Hematopoietic multipotent progenitor cell treated with erythropoietin and hydrocortisone succinate and interleukin-3 and kit ligand, for 4 days (in vitro differentiated cells): ENCODE measurements around the gene RPGRIP1.
"Not testable (repeated sequence)": the region's sequence is repeated elsewhere in the genome, so short reads cannot be mapped to it uniquely, and the experiment has no call there.

Experiments
- DNase-seq: peaks from one replicate; pipeline ENCODE4 v3.0.0-alpha.2; 2015

RPGRIP1 gene

GRCh38 chr14:21302013-21302835 lies 22.3 kb downstream of the RPGRIP1 start:
- no peak for DNase-seq

- DNase-seq: not testable (repeated sequence)
Observed at GRCh38 chr14:21302836-21303140, 22.9 kb downstream of the RPGRIP1 start.

- DNase-seq: no peak
Observed at GRCh38 chr14:21307637-21308036, 27.8 kb downstream of the RPGRIP1 start.

GRCh38 chr14:21308132-21308478 lies 28.2 kb downstream of the RPGRIP1 start:
- no peak for DNase-seq

GRCh38 chr14:21308479-21309237 lies 28.8 kb downstream of the RPGRIP1 start:
- DNase-seq: peak; percentile 97

DNA sequence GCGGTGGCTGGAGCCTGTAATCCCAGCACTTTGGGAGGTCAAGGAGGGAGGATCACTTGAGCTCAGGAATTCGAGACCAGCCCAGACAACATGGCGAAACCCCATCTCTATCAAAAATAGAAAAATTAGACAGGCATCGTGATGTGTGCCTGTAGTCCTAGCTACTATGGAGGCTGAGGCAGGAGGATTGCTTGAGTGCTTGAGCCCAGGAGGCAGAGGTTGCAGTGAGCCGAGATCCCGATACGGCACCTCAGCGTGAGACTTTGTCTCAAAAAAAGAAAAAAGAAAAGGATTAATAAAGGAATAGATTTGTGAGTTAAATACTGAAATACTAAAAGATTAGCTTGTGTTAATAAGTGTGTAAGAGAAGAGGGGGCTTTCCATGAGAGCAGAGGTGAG lies 29.4 kb downstream of the RPGRIP1 start:
- no peak for DNase-seq

DNA sequence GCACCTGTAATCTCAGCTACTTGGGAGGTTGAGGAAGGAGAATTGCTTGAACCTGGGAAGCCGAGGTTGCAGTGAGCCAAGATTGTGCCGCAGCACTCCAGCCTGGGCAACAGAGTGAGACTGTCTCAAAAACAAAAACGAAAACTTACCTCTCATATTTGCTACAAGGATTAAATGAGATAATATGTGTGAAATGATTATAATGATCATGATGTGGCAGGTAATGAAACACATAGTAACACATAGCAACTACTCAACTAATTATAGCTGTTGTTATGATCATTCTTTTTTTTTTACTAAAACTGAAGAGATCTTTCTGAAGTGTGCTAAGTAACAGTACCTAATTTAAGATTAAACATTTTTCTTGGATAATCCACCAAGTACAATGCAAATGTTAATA lies 30.1 kb downstream of the RPGRIP1 start:
- DNase-seq: no peak

DNA sequence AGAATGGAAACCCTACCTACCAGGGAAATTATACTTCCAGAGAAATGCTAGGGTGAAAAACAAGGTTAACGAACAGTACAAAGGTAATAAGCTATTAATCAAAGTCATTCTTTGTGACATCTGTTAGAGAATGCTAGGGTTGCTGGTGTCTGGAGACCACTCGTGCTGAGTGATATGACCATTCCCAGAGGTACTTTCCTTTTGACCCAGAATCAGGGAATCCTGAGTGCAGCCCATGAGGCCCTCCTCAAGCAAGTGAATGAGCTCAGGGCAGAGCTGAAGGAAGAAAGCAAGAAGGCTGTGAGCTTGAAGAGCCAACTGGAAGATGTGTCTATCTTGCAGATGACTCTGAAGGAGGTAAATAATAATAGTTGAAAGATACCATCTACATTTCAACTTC lies 31.7 kb downstream of the RPGRIP1 start:
- no peak for DNase-seq

DNA sequence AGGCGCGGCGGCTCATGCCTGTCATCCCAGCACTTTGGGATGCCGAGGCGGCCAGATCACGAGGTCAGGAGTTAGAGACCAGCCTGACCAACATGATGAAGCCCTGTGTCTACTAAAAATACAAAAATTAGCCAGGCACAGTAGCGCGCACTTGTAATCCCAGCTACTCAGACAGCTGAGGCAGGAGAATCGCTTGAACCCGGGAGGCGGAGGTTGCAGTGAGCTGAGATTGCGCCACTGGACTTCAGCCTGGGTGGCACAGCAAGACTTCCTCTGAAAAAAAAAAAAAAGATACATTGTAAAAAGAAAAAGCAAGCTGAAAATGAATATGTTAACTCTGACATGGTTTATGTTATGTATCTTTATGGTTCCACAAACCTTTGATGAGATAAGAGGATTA lies 33.6 kb downstream of the RPGRIP1 start:
- DNase-seq: no peak

- DNase-seq: peak; percentile 82
Observed at GRCh38 chr14:21317398-21317797, 37.5 kb downstream of the RPGRIP1 start.

- no peak for DNase-seq
Observed at GRCh38 chr14:21320913-21321312, 41.0 kb downstream of the RPGRIP1 start.

GRCh38 chr14:21322716-21323115 lies 42.8 kb downstream of the RPGRIP1 start:
- no peak for DNase-seq

- peak; percentile 58 for DNase-seq
Observed at GRCh38 chr14:21326972-21327371, 47.1 kb downstream of the RPGRIP1 start.
